Endodermal cell (in vitro differentiated cells): Measurements from ENCODE around the gene ARHGAP26. TPM values are rescaled to one million over a fixed set of nuclear protein-coding genes. Genes with fewer than 3 reads are reported as not detected.

Experiments
- DNase-seq: peaks from one replicate; pipeline ENCODE4 v3.0.0-alpha.2; 2017
- H3K27ac ChIP-seq: 2 replicates; pipeline ENCODE4 v1.5.1; 2013; ENCODE audit warnings: mild to moderate bottlenecking, low read depth, low read length, moderate library complexity
- H3K27me3 ChIP-seq: 2 replicates; pipeline ENCODE4 v1.6.1; 2013; ENCODE audit warnings: mild to moderate bottlenecking, low read length, moderate library complexity; ENCODE audit not compliant: insufficient read depth, control insufficient read depth, poor library complexity, severe bottlenecking
- H3K36me3 ChIP-seq: 2 replicates; pipeline ENCODE4 v1.7.0; 2013; ENCODE audit warnings: mild to moderate bottlenecking, low read length, moderate library complexity; ENCODE audit not compliant: control insufficient read depth, insufficient read depth
- H3K4me1 ChIP-seq: one replicate; pipeline ENCODE4 v1.7.0; 2013; ENCODE audit warnings: low read length; ENCODE audit not compliant: control insufficient read depth, insufficient read depth
- H3K4me3 ChIP-seq: 2 replicates; pipeline ENCODE4 v1.5.1; 2013; ENCODE audit warnings: mild to moderate bottlenecking, low read length, moderate library complexity
- H3K9ac ChIP-seq: 2 replicates; pipeline ENCODE4 v1.6.1; 2013; ENCODE audit warnings: mild to moderate bottlenecking, low read length, moderate library complexity; ENCODE audit not compliant: poor library complexity, severe bottlenecking; ENCODE audit errors: extremely low read depth
- H3K9me3 ChIP-seq: 2 replicates; pipeline ENCODE4 v1.6.1; 2013; ENCODE audit warnings: mild to moderate bottlenecking, low read length, moderate library complexity; ENCODE audit not compliant: control insufficient read depth
- H3K27ac Mint-ChIP-seq: 2 replicates; pipeline ENCODE4 v1.8.0; 2020; ENCODE audit warnings: mixed read lengths
- H3K27me3 Mint-ChIP-seq: 2 replicates; pipeline ENCODE4 v1.8.0; 2021; ENCODE audit warnings: mild to moderate bottlenecking, mixed read lengths; ENCODE audit not compliant: insufficient read depth
- H3K36me3 Mint-ChIP-seq: 2 replicates; pipeline ENCODE4 v1.8.0; 2020; ENCODE audit warnings: low read depth, mixed read lengths
- H3K4me1 Mint-ChIP-seq: 2 replicates; pipeline ENCODE4 v1.8.0; 2020; ENCODE audit warnings: mixed read lengths
- H3K4me3 Mint-ChIP-seq: 2 replicates; pipeline ENCODE4 v1.8.0; 2020; ENCODE audit warnings: mild to moderate bottlenecking, moderate library complexity, mixed read lengths
- H3K9me3 Mint-ChIP-seq: 2 replicates; pipeline ENCODE4 v1.8.0; 2020; ENCODE audit warnings: mild to moderate bottlenecking, mixed read lengths
- CTCF ChIP-seq: fragments of 200-600 bp; sonication (generic); conservative IDR thresholded peaks from 2 replicates; pipeline ENCODE4 v1.5.0; 2021; ENCODE audit warnings: antibody characterized with exemption, mild to moderate bottlenecking
- WGBS, 2 experiments: methylation state at CpG; one replicate each; pipeline versions ENCODE4 v1.1.5 to v1.1.7; 2013; ENCODE audit warnings: missing lambda C conversion rate in 2 of 2, mixed read lengths in 1 of 2; ENCODE audit not compliant: insufficient coverage in 1 of 2, insufficient read length in 1 of 2; 5-methylcytosine and 5-hydroxymethylcytosine counted together
- total RNA-seq, 2 donors: library from RNA; stranded (reverse); fragmentation: NEBNext Ultra II Directional in 1 of 2; extraction: Animal tissue kit (Norgen Biotek cat#: 25700) in 1 of 2; gene quantifications; 2 replicates in 1 of 2; 3 replicates in 1 of 2; pipeline ENCODE4 v1.2.1, GENCODE V29; 2021

ARHGAP26 gene
- total RNA-seq, 2 donors from 2014 or later = 49.2 to 60.5 TPM

GRCh38 chr5:142837081-142837725, 67.0 kb downstream of the ARHGAP26 start:
- Mint-ChIP-seq H3K27ac (no peak overlapping the region), H3K36me3 (no peaks in the 10 kb centered on the region), H3K9me3 (no peaks in the 10 kb centered on the region), H3K4me1 (peaks cover 47% of the 10 kb centered on the region), H3K27me3 (no peaks in the 10 kb centered on the region), H3K4me3 (no peak overlapping the region)
- TF ChIP-seq CTCF = no peak
- H3K9me3 ChIP-seq = no peaks in the 10 kb centered on the region
- H3K9ac ChIP-seq = no peak overlapping the region
- 94% methylated on average over 7 to 8 of the region's 8 CpGs for WGBS, 2 experiments
- no peaks in the 10 kb centered on the region for H3K36me3 ChIP-seq
- H3K27me3 ChIP-seq = no peaks in the 10 kb centered on the region
- no peak for DNase-seq
- H3K4me3 ChIP-seq = no peak overlapping the region
- peaks cover 6% of the 10 kb centered on the region for H3K4me1 ChIP-seq
- no peak overlapping the region for H3K27ac ChIP-seq

DNA sequence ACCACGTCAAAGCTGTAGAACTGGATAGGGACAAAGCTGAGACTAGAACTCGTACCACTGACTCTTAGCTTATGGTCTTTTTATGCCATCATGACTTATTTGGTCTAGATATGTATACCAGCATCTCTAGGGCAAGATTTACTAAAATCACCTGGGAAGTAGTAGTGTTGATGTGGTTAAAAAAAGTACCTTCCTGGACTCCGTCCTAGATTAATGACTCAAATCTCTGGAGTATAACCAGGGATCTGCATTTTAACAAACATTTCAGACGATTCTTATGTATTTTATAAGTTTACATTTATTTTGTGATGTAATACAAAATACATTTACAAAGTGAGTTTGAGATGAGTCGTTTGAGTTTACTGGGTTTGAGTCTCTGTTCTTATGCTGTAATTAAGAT, 68.7 kb downstream of the ARHGAP26 start:
- Histone ChIP-seq H3K9me3 (no peaks in the 10 kb centered on the region), H3K27ac (no peak overlapping the region), H3K9ac (no peak overlapping the region), H3K27me3 (no peaks in the 10 kb centered on the region), H3K36me3 (no peaks in the 10 kb centered on the region), H3K4me1 (peaks cover 4% of the 10 kb centered on the region), H3K4me3 (no peak overlapping the region)
- peaks cover 42% of the 10 kb centered on the region for H3K4me1 Mint-ChIP-seq
- 94 to 97% methylated on average over 2 to 5 of the region's 5 CpGs for WGBS, 2 experiments
- TF ChIP-seq CTCF = no peak
- H3K36me3 Mint-ChIP-seq = no peaks in the 10 kb centered on the region
- no peak overlapping the region for H3K4me3 Mint-ChIP-seq
- no peak for DNase-seq
- H3K27ac Mint-ChIP-seq = no peak overlapping the region
- no peaks in the 10 kb centered on the region for H3K27me3 Mint-ChIP-seq
- H3K9me3 Mint-ChIP-seq = no peaks in the 10 kb centered on the region

- 90 to 91% methylated on average over 3 to 6 of the region's 6 CpGs for WGBS, 2 experiments
- Mint-ChIP-seq H3K36me3 (no peaks in the 10 kb centered on the region), H3K27me3 (no peaks in the 10 kb centered on the region), H3K4me3 (no peak overlapping the region), H3K9me3 (no peaks in the 10 kb centered on the region), H3K27ac (no peak overlapping the region), H3K4me1 (peaks cover 36% of the 10 kb centered on the region)
- Histone ChIP-seq H3K27ac (no peak overlapping the region), H3K36me3 (no peaks in the 10 kb centered on the region), H3K4me1 (no peaks in the 10 kb centered on the region), H3K9me3 (no peaks in the 10 kb centered on the region), H3K27me3 (no peaks in the 10 kb centered on the region), H3K9ac (no peak overlapping the region), H3K4me3 (no peak overlapping the region)
- no peak for DNase-seq
- TF ChIP-seq CTCF = no peak
These were observed 69.7 kb downstream of the ARHGAP26 start for GRCh38 chr5:142839711-142840346.
